Activated CD8-positive, alpha-beta memory T cell treated with anti-CD3 and anti-CD28 coated beads, Interleukin-2, amount 50 U/mL, for 24 hours (primary cell): ENCODE measurements around the gene LRP1B.

Experiments used
- DNase-seq: peaks from one replicate; pipeline ENCODE4 v3.0.0-alpha.2; 2020; ENCODE audit errors: extremely low read depth

The LRP1B gene

GRCh38 chr2:142040556-142040955, 90.3 kb downstream of the LRP1B start:
- no peak for DNase-seq

GRCh38 chr2:142038826-142039225, 92.0 kb downstream of the LRP1B start:
- DNase-seq = no peak

- DNase-seq = no peak
Measured at GRCh38 chr2:142037744-142038143, 93.1 kb downstream of the LRP1B start.

- DNase-seq = no peak
Measured at GRCh38 chr2:142037066-142037465, 93.8 kb downstream of the LRP1B start.

- DNase-seq = no peak
Measured at GRCh38 chr2:142033393-142033792, 97.4 kb downstream of the LRP1B start.

- DNase-seq = no peak
Measured at GRCh38 chr2:142031656-142032055, 99.2 kb downstream of the LRP1B start.

GRCh38 chr2:142030735-142031134, 100.1 kb downstream of the LRP1B start:
- DNase-seq = no peak

- DNase-seq = no peak
Measured at GRCh38 chr2:142029974-142030373, 100.8 kb downstream of the LRP1B start.

GRCh38 chr2:142025394-142025793, 105.4 kb downstream of the LRP1B start:
- no peak for DNase-seq

- DNase-seq = no peak
Measured at GRCh38 chr2:142020368-142020767, 110.4 kb downstream of the LRP1B start.

- no peak for DNase-seq
Measured at GRCh38 chr2:142014536-142014935, 116.3 kb downstream of the LRP1B start.

- DNase-seq = no peak
Measured at GRCh38 chr2:142012797-142013196, 118.0 kb downstream of the LRP1B start.

GRCh38 chr2:142010477-142011270, 120.1 kb downstream of the LRP1B start:
- no peak for DNase-seq

GRCh38 chr2:142008135-142008744, 122.6 kb downstream of the LRP1B start:
- no peak for DNase-seq

GRCh38 chr2:141994066-141994465, 136.8 kb downstream of the LRP1B start:
- DNase-seq = no peak

- no peak for DNase-seq
Measured at GRCh38 chr2:141992695-141993094, 138.1 kb downstream of the LRP1B start.

- DNase-seq = no peak
Measured at GRCh38 chr2:141968433-141968832, 162.4 kb downstream of the LRP1B start.

- no peak for DNase-seq
Measured at GRCh38 chr2:141967980-141968379, 162.8 kb downstream of the LRP1B start.

- DNase-seq = no peak
Measured at GRCh38 chr2:141967503-141967902, 163.3 kb downstream of the LRP1B start.

- no peak for DNase-seq
Measured at GRCh38 chr2:141959941-141960340, 170.9 kb downstream of the LRP1B start.

- no peak for DNase-seq
Measured at GRCh38 chr2:141959016-141959415, 171.8 kb downstream of the LRP1B start.

- no peak for DNase-seq
Measured at GRCh38 chr2:141957827-141958450, 172.9 kb downstream of the LRP1B start.

- no peak for DNase-seq
Measured at GRCh38 chr2:141957321-141957720, 173.5 kb downstream of the LRP1B start.
